ENCODE results near the gene ELN. TPM values are rescaled to one million over a fixed set of nuclear protein-coding genes. Genes with fewer than 3 reads are reported as not detected.

ELN gene
- total and polyA plus RNA-seq, 2 donors (not counting 3 experiments of a cell fraction or from before 2014, with no cell fraction given): 1.7 to 2.6 TPM

GRCh38 chr7:74070619-74070921 is 42.6 kb downstream of the ELN start:
- H3K4me3 ChIP-seq (replicated peaks in 1 of 3; ENCODE audit: insufficient read depth in 1 of 3, low read depth in 1 of 3, low read length in 3 of 3): no peak overlapping the region
- intact Hi-C loops (cut with micrococcal nuclease) (no loop called here), dilution Hi-C loops (cut with MboI; ENCODE audit: extremely low pct_ligation_motif_present, low sequenced_read_pairs) (no loop called here)
- no peaks in the 10 kb centered on the region for H3K9me3 ChIP-seq (replicated peaks; ENCODE audit: control insufficient read depth, insufficient read depth, low read length)
- H2AFZ ChIP-seq (ENCODE audit: low read depth, low read length): no peak overlapping the region
- H3K4me1 ChIP-seq (ENCODE audit: control insufficient read depth, extremely low read depth, insufficient read depth, low read length): no peaks in the 10 kb centered on the region
- H3K36me3 ChIP-seq (ENCODE audit: control insufficient read depth in 2 of 2, extremely low read depth in 1 of 2, insufficient read depth in 2 of 2, low read length in 2 of 2): no peaks in the 10 kb centered on the region
- H3K79me2 ChIP-seq (ENCODE audit: control insufficient read depth, insufficient read depth, low read length): no peaks in the 10 kb centered on the region
- H3K9ac ChIP-seq (replicated peaks; ENCODE audit: extremely low read depth, insufficient read depth, low read length): no peak overlapping the region
- no peak for FAIRE-seq
- ChIA-PET CTCF (interaction anchor here (1.1 to 6.2 kb wide), 8 partner anchors 33 to 330 kb away, joined by 3 to 32 read pairs (median 6); partner anchors contain the start of gene ELN), POLR2A (no interaction called here)
- DNase-seq (ENCODE audit: low read depth, low spot score): no peak
- H3K27ac ChIP-seq (ENCODE audit: insufficient read depth, low read depth, low read length): no peak overlapping the region
- no peaks in the 10 kb centered on the region for H3K27me3 ChIP-seq (ENCODE audit: control insufficient read depth in 2 of 2, insufficient read depth in 2 of 2, low read length in 2 of 2)
- H3K9me1 ChIP-seq (replicated peaks; ENCODE audit: control insufficient read depth, extremely low read depth, insufficient read depth, low read length): no peaks in the 10 kb centered on the region
- no peaks in the 10 kb centered on the region for H4K20me1 ChIP-seq (replicated peaks; ENCODE audit: control insufficient read depth, extremely low read depth, insufficient read depth, low read length)
- TF ChIP-seq FOS (IDR thresholded peaks at IDR 0.05; ENCODE audit: borderline replicate concordance, insufficient read depth, low read length) (no peak), POLR2A (IDR thresholded peaks at IDR 0.05; ENCODE audit: low read depth, low read length) (no peak), POLR2AphosphoS5 (IDR thresholded peaks at IDR 0.05; ENCODE audit: insufficient read depth, low read depth, low read length) (no peak), CTCF (IDR thresholded peaks at IDR 0.05; ENCODE audit: extremely low read depth in 1 of 2, insufficient read depth in 1 of 2, low read depth in 1 of 2, low read length in 2 of 2) (no peak), JUN (IDR thresholded peaks at IDR 0.05; ENCODE audit: borderline replicate concordance, insufficient read depth, insufficient read length, low read depth) (no peak), MYC (IDR thresholded peaks at IDR 0.05; ENCODE audit: low read depth, low read length) (no peak), GATA2 (IDR thresholded peaks at IDR 0.05; ENCODE audit: insufficient read depth, insufficient read length, low read depth, low read length) (no peak), EZH2 (IDR thresholded peaks at IDR 0.05; ENCODE audit: borderline replicate concordance, low read depth, low read length, severe bottlenecking) (no peak), MAX (IDR thresholded peaks at IDR 0.05; ENCODE audit: insufficient read depth, insufficient read length) (no peak)
- H3K4me2 ChIP-seq (ENCODE audit: insufficient read depth, low read length): no peak overlapping the region
- BruUV-seq (replicated peaks): no TSS peak

All from endothelial cell of umbilical vein (primary cell).